NCI-H187 (cell line): Measurements from ENCODE around the gene SLC49A3.
"Not testable (repeated sequence)": the region's sequence is repeated elsewhere in the genome, so short reads cannot be mapped to it uniquely, and the experiment has no call there.

Source experiments
- DNase-seq, 2 experiments: peaks; one replicate each; lab custom pipeline; 2025; lab: John Stamatoyannopoulos, UW

The SLC49A3 gene

DNA sequence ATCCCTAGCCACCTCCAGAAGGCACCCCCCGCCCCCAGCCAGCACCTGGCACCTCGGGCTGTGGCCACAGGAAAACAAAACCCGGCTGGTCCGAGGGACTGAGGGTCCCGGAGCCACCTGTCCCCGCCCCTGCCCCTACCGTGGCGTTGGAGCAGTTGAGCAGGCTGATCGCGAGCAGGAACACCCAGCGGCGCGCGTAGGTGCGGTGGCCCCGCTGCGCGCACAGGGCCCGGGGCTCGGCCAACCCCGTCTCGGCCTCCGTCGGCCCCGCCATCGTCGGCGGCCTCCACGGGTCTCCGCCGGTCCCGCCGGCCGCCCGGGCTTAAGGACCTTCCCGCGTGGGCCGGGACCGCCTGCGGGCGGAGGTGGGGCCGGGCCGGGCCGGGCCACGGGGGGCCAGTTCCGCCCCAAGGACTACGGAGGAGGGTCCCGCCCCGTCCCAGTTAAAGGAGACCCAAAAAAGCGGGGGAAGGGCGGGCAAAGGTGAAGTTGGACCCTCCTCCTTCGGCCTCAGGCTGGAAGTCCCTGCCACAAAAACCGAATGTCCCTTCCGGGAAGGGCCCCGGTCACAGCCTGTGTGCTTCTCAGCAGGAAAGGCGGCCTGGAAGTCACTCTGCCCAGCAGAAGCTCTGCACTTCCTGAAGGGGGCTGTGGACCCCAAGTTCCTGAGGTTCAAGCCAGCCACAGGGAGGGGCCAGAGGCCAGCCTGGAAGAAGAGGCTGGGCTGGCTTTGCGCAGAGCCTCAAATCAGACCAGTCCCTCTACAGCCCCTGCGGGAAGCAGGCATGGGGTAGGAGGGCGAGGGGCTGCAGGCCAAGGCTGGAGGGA lies at the start of gene SLC49A3:
TSS of gene SLC49A3 (minus strand) at position 298 of the 828 bp plus-strand sequence. CDS start at position 274, 24 bp downstream.
- DNase-seq: no peak

GRCh38 chr4:736561-736960 lies 47.6 kb upstream of the SLC49A3 start:
- not testable (repeated sequence) for DNase-seq

GRCh38 chr4:735583-735982 lies 46.6 kb upstream of the SLC49A3 start:
- no peak for DNase-seq

DNA sequence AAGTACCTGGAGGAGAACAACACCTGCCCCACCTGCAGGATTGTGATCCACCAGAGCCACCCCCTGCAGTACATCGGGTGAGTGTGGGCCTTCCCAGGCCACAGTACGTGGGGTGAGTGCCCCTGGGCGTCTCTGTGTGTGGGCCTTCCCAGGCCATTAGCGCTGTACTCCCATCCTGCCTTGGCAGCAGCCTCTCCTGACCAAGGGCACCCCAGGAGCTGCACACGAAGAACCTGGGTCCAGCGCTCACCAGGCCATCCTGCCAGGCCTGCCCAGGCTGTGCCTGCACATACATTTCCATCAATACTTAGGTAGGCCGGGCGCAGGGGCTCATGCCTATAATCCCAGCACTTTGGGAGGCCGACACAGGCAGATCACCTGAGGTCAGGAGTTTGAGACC lies 46.0 kb upstream of the SLC49A3 start:
- no peak for DNase-seq

DNA sequence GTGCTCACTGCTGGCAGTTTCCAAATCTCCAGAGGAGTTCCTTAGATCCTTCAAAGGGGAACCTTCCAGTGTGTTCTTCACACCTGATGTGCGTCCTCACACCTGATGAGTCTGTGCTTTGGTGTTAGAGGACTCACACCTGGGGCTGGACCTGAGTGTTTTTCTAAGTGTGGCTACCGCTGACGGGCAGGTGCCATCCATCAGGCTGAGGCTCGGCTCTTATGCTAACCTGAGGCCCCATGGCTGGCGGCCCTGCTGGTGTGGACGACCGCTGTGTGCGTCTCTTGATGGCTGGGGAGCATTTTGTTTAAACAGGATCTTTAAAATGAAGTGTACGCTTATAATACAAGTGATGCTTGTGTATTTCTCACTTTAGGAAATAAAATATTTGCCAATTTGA lies 45.1 kb upstream of the SLC49A3 start:
- no peak for DNase-seq

GRCh38 chr4:733631-733980 lies 44.7 kb upstream of the SLC49A3 start:
- no peak for DNase-seq

GRCh38 chr4:732911-733630 lies 44.1 kb upstream of the SLC49A3 start:
- DNase-seq: no peak

DNA sequence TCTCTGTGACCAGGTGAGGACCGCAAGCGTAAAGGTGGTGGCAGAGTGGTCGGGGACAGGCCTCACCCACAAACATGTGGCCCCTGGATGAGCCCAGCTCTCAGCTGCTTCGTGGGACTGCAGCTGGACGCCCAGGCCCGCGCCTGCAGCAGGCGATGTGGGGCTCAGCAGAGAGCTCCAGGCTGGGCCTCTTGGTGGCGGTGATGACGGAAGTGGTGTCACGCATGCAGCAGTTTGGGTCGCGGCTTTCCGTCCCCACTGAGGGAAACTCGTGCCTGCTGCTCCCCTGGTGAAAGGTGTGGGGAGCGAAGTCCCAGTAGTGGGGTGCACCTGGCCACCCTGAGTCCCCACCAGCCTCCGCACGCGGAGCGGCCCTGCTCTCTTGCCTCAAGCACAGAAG lies 43.5 kb upstream of the SLC49A3 start:
- no peak for DNase-seq

DNA sequence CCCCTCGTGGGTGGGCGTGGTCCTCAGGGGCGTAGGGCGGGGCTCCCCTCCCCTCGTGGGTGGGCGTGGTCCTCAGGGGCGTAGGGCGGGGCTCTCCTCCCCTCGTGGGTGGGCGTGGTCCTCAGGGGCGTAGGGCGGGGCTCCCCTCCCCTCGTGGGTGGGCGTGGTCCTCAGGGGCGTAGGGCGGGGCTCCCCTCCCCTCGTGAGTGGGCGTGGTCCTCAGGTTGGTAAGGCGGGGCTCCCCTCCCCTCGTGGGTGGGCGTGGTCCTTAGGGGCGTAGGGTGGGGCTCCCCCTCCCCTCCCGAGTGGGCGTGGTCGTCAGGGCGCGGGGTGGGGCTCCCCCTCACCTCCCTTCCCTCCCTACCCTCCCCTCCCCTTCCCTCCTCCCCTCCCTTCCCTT lies 43.0 kb upstream of the SLC49A3 start:
- DNase-seq: not testable (repeated sequence)

DNA sequence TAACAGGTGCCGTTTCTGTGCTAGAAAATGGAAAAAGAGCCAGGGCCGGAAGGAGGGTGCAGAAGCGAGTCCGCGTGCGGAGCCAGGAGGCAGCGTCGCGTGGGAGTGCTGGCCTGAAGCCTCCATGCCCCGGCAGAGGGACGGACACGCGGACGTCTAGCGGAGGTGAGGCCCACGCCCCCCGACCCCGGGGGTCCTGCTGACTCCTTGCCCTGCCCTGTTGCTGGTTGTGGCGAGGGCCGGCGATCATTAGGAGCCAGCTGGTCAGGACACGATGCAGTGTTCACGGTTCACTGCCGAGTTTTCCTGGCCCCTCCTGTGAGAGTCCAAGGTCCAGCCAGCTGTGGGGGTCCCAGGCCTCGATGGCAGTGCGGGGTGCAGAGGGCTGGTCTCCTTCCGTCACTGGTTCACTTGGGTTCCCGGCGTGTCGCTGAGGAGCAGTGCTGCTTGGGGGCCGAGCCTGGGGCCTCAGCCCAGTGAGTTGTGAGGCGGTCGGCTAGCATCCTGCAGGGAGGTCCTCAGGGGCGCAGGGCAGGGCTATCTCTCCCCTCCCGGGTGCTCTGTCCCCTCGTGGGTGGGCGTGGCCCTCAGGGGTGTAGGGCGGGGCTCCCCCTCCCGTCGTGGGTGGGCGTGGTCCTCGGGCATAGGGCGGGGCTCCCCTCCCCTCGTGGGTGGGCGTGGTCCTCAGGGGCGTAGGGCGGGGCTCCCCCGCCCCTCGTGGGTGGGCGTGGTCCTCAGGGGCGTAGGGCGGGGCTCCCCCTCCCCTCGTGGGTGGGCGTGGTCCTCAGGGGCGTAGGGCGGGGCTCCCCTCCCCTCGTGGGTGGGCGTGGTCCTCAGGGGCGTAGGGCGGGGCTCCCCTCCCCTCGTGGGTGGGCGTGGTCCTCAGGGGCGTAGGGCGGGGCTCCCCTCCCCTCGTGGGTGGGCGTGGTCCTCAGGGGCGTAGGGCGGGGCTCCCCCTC lies 42.3 kb upstream of the SLC49A3 start:
- not testable (repeated sequence) for DNase-seq

DNA sequence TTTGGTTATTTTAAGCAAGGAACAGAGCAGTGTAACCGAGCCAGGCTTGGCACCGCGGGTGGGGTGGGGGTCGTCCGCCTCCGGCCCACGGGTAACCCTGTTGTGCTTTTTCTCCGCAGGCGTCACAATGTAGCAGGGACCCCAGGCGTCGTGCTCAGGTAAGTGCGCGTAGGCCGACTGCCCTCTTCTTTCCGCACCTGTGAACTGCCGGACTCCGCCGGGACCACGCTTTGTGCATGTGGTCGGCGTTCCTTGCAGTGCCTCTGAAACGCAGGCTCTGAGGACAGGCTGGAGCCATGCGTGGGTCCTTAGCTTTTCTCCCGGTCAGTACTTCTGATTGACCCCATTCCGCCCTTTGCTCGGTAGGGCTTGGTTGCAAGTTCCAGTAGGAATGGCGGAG lies 41.6 kb upstream of the SLC49A3 start:
- no peak for DNase-seq

- DNase-seq: no peak
Observed at GRCh38 chr4:729336-730315, 40.7 kb upstream of the SLC49A3 start.

DNA sequence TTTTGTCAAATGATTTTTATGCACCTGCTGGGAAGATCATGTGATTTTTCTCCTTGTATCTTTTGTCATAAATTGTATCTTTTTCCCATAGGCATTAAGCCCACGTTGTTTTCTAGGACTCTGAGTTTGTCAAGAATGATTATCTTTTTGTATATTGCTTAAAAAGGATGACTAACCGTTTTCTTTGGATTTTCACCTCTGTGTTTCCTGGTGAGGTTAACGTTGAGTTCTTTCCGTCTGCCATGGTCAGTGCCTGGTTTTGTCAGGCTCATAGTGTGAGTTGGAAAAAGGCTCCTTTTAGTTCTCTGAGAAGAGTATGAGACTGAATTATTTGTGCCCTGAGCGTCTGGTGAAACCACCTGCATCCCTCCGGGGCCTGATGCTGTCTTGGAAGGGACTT lies 38.6 kb upstream of the SLC49A3 start:
- DNase-seq: no peak

DNA sequence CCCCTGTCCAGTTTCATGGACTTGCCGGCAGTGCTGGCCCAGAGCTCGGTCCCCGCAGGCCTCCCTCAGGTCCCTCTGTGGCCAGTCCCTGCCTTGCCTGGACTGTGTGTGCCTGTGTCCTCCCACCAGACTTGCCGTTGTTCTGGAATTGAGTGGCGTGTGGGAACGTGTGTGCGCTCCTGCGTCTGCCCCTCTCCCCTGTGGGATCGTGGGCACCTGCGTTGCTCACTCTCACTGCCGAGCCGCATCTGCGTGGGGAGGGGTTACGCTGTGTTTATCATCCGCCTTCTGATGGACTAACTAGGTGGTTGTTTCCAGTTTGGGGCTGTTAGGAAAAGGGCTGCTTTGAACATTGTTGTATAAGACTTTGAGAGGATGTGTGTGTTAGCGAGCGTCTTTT lies 37.9 kb upstream of the SLC49A3 start:
- DNase-seq: no peak

GRCh38 chr4:726235-726787 lies 37.4 kb upstream of the SLC49A3 start:
- DNase-seq: no peak

DNA sequence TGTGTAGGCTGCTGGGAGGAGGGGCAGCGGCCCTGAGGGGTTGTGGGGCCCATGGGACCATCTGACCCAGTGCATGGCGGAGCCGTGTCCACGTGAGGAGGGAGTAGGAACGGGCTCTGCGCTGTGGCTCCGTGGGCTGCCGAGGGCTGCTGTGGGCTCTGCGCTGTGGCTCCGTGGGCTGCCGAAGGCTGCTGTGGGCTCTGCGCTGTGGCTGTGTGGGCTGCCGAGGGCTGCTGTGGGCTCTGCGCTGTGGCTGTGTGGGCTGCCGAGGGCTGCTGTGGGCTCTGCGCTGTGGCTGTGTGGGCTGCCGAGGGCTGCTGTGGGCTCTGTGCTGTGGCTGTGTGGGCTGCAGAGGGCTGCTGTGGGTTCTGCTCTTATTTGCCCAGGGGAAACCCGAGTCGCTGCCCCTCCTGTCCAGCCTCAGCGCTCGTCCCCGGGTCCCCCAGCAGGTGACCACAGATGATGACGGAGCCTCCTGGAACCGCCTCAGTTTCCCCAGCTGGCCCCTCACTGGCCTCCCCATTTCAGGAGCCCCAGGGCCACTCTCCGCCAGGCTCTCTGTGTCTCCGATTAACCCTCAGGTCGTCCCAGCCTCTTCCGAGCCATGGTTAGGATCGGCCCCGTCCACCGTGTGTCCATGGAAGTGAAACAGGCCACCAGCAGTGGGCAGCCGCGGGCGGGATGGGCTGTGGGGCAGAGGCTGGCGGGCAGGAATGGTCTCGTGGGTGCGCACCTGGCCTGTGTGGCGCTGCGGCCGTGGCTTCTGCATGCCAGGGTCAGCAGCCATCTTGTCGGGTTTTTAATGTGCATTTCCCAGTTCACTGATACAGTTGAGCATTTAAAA lies 36.7 kb upstream of the SLC49A3 start:
- DNase-seq: no peak

GRCh38 chr4:723751-724530 lies 35.0 kb upstream of the SLC49A3 start:
- DNase-seq: no peak

DNA sequence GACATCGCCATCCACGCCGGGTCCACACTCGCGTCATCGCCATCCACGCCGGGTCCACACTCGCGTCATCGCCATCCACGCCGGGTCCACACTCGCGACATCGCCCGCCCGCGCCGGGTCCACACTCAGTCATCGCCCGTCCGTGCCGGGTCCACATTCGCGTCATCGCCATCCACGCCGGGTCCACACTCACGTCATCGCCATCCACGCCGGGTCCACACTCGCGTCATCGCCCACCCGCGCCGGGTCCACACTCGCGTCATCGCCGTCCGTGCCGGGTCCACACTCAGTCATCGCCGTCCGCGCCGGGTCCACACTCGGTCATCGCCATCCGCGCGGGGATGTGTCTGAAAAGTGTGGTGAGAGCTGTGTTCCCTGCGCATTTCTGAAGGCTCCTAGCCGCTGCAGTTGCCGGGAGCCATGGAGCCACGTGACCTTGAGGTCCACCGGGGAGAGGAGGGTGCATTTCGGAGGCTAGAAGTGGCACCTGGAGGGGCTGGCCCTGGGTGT lies 34.0 kb upstream of the SLC49A3 start:
- DNase-seq: no peak
